Activated T-cell treated with anti-CD3 and anti-CD28 coated beads, Interleukin-2, amount 50 U/mL, for 72 hours (primary cell): ENCODE results near the gene AANAT. TPM values are rescaled to one million over a fixed set of nuclear protein-coding genes. Genes with fewer than 3 reads are reported as not detected.
A peak's percentile ranks its signal among the peaks of the same experiment; 100 is the strongest.

Source experiments
- ATAC-seq, 2 donors: fragments of 150-1000 bp; cut with Tn5 transposase; replicated peaks in 1 of 2; 2 replicates each; pipeline ENCODE4 v1.10.0; 2021; ENCODE audit warnings: moderate library complexity in 2 of 2, mild to moderate bottlenecking in 1 of 2
- DNase-seq, 2 donors: peaks; one replicate each; pipeline ENCODE4 v3.0.0; 2021 to 2022; ENCODE audit warnings: mixed read lengths in 1 of 2
- H3K27ac Mint-ChIP-seq: one replicate; pipeline ENCODE4 v1.8.0; 2022; ENCODE audit warnings: mild to moderate bottlenecking, moderate library complexity, mixed read lengths
- H3K27me3 Mint-ChIP-seq: one replicate; pipeline ENCODE4 v1.8.0; 2022; ENCODE audit warnings: low read depth, mixed read lengths
- H3K36me3 Mint-ChIP-seq, 2 donors: one replicate each; pipeline ENCODE4 v1.8.0; 2022; ENCODE audit warnings: mixed read lengths in 2 of 2, mild to moderate bottlenecking in 1 of 2; ENCODE audit not compliant: insufficient read depth in 2 of 2
- H3K4me1 Mint-ChIP-seq: one replicate; pipeline ENCODE4 v1.8.0; 2022; ENCODE audit warnings: low read depth, mixed read lengths
- H3K4me3 Mint-ChIP-seq, 2 donors: one replicate each; pipeline ENCODE4 v1.8.0; 2022; ENCODE audit warnings: mild to moderate bottlenecking in 2 of 2, mixed read lengths in 2 of 2, moderate library complexity in 2 of 2
- H3K9me3 Mint-ChIP-seq, 2 donors: one replicate each; pipeline ENCODE4 v1.8.0; 2022; ENCODE audit warnings: mixed read lengths in 2 of 2
- total RNA-seq, 2 donors: library from RNA; stranded (reverse); gene quantifications; one replicate each; pipeline ENCODE4 v1.2.3, GENCODE V29; 2022

AANAT gene
- total RNA-seq, 2 donors from 2014 or later: not detected

DNA sequence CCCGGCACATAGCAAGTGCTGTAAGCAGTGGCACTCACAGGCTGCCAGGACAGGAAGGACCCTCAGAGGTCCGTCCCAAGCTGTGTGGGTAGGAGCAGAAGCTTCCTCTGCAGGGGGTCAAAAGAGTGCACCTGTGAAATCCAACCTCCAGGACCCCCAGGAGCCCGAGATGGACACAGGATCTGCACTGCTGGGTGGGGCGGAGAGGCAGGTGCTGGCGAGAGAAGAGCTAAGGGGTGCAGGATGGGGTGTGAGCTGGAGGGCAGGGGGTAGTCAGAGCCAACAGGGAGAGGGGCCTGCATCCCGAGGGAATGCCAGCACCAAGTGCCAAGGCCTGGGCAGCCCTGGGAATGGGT is 650 bp upstream of the AANAT start:
- no peaks in the 10 kb centered on the region for H3K4me1 Mint-ChIP-seq
- H3K27me3 Mint-ChIP-seq: no peaks in the 10 kb centered on the region
- no peak for DNase-seq
- ATAC-seq: no peak
- H3K4me3 Mint-ChIP-seq: no peak overlapping the region
- H3K9me3 Mint-ChIP-seq: no peaks in the 10 kb centered on the region
- H3K27ac Mint-ChIP-seq: no peak overlapping the region
- H3K36me3 Mint-ChIP-seq: no peaks in the 10 kb centered on the region

DNA sequence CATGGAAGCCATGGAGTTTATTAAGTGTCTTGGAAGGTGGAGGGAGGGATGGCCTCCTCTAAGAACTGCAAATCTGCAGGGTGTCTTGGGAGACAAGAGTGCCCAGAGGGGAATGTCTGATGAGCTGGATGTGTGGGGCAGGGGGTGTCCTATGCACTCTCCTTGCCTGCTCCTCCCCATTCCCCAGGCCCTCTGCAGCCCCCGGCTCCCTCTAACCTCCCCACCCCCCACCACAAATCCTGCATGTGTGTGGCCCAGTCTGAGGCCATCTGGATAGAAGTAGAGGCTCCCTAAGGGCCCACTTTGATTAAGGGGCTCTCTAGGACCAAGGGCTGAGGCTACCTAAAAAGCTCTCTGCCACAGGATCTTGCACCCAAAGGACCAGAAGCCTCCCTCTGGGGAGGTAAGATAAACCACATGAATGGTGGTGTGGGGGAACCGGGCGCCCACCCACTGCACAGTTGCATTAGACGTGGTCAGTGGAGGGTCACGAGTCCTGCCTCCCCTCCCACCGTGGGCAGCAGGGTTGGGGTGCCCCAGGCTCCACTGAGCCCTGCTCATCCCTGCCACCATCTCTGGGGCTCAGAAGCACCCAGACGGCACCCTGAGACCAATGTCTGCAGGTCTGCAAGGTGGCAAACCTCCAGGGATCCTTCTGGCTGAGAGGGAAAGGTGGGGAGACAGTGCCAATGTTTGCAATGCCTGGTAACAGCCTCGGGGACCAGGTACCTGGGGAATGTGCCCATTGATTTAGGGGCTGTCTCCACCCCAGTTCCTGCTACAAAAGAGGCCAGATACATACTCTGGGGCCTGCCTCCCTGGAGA is 618 bp downstream of the AANAT start:
- Mint-ChIP-seq H3K27ac (no peak overlapping the region), H3K4me3 (no peak overlapping the region), H3K9me3 (no peaks in the 10 kb centered on the region), H3K4me1 (no peaks in the 10 kb centered on the region), H3K27me3 (no peaks in the 10 kb centered on the region), H3K36me3 (no peaks in the 10 kb centered on the region)
- ATAC-seq: no peak
- no peak for DNase-seq

- no peak for ATAC-seq
- Mint-ChIP-seq H3K4me1 (no peaks in the 10 kb centered on the region), H3K27me3 (no peaks in the 10 kb centered on the region), H3K9me3 (no peaks in the 10 kb centered on the region), H3K36me3 (no peaks in the 10 kb centered on the region), H3K4me3 (no peak overlapping the region), H3K27ac (no peak overlapping the region)
- DNase-seq: no peak
Measured at GRCh38 chr17:76468634-76469010, 1.2 kb downstream of the AANAT start.

DNA sequence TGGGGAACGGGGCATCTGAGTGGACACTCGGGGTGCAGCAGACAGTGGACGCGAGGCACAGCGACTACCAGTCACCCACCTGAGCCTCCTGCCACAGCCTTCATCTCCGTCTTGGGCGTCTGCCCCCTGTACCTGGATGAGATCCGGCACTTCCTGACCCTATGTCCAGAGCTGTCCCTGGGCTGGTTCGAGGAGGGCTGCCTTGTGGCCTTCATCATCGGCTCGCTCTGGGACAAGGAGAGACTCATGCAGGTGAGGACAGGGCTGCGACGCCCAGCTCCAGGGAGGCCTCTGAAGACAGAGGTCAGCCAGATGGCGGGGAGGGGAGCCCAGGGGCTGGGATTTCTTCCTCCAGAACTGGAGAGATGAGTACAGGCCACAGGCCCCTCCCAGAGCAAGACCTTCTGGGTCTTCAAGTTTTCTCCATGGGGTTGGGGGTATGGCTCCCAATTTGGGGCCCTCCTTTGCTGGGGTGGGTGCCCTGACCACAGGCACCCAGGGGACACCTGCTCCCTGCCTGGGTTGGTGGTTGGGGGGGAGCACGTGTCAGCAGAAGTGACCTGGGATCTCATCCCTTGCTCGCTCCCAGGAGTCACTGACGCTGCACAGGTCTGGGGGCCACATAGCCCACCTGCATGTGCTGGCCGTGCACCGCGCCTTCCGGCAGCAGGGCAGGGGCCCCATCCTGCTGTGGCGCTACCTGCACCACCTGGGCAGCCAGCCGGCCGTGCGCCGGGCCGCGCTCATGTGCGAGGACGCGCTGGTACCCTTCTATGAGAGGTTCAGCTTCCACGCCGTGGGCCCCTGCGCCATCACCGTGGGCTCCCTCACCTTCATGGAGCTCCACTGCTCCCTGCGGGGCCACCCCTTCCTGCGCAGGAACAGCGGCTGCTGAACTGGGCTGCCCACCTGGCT is 1.9 kb downstream of the AANAT start:
- no peaks in the 10 kb centered on the region for H3K36me3 Mint-ChIP-seq
- no peaks in the 10 kb centered on the region for H3K9me3 Mint-ChIP-seq
- H3K27me3 Mint-ChIP-seq: no peaks in the 10 kb centered on the region
- no peak for ATAC-seq
- H3K4me1 Mint-ChIP-seq: no peaks in the 10 kb centered on the region
- no peak overlapping the region for H3K27ac Mint-ChIP-seq
- no peak overlapping the region for H3K4me3 Mint-ChIP-seq
- DNase-seq: no peak

- no peaks in the 10 kb centered on the region for H3K27me3 Mint-ChIP-seq
- H3K4me3 Mint-ChIP-seq: no peak overlapping the region
Measured at GRCh38 chr17:76469991-76470739, 2.8 kb downstream of the AANAT start.

DNA sequence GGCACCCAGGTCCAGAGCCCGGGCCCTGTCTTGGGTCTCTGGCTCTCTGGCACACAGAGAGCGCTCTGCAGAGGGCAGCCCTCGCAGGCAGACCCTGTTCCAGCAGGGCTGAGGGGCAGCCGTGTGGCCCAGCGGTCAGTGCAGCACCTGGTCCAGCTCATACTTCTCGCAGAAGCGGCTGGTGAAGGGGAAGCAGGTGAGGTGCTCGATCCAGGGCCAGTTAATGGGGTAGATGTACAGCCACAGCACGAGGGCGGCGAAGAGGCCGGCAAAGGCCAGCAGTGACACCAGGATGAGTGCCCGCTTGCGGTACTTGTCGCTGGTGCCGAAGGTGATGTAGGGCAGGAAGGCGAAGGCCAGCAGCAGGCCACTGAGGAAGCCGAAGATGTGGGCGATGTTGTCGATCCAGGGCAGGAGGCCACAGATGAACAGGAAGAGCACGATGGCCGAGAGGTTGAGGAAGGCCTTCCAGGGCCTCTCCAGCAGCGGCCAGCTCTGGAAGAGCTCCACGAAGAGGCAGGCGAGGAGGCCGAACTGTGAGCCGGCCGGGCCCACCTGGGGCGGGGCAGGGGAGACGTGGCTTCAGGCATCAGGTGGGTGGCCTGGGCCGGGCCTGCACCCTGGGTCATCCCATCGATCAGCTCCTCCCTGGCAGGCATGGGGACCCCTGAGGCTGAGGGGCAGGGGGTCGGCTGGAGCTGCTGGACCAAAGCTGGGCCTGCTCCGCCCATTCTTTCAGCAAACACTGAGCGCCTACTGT is 4.3 kb downstream of the AANAT start:
- ATAC-seq: no peak
- H3K27ac Mint-ChIP-seq: no peak overlapping the region
- no peaks in the 10 kb centered on the region for H3K36me3 Mint-ChIP-seq
- H3K9me3 Mint-ChIP-seq: no peaks in the 10 kb centered on the region
- no peak for DNase-seq
- no peaks in the 10 kb centered on the region for H3K27me3 Mint-ChIP-seq
- no peak overlapping the region for H3K4me3 Mint-ChIP-seq
- H3K4me1 Mint-ChIP-seq: no peaks in the 10 kb centered on the region

More at GRCh38 chr17:76469991-76470739, 2.8 kb downstream of the AANAT start:
- DNase-seq: no peak
- Mint-ChIP-seq H3K27ac (no peak overlapping the region), H3K4me1 (no peaks in the 10 kb centered on the region), H3K36me3 (no peaks in the 10 kb centered on the region), H3K9me3 (no peaks in the 10 kb centered on the region)
- no peak for ATAC-seq

DNA sequence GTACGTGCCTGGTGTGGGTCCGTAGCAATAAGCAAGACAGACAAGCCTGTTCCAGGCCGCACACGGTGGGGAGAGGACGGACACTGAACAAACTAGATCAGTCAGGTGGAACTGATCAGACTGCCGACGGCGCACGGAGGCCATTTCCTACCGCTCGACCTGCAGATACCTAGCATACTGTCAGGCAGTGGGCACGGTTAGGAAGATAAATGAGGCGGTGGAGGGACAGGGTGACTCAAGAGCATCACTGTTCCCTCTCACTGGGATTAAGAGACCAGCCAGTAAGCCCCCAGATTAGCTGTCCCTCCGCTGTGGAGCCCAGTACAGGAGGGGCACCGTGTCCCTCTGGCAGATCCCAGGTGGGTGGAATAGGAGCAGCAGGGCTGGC is 4.8 kb downstream of the AANAT start:
- no peak overlapping the region for H3K27ac Mint-ChIP-seq
- ATAC-seq (no peak), DNase-seq (no peak)
- H3K36me3 Mint-ChIP-seq: no peaks in the 10 kb centered on the region
- no peak overlapping the region for H3K4me3 Mint-ChIP-seq
- no peaks in the 10 kb centered on the region for H3K27me3 Mint-ChIP-seq
- no peaks in the 10 kb centered on the region for H3K9me3 Mint-ChIP-seq
- H3K4me1 Mint-ChIP-seq: no peaks in the 10 kb centered on the region

- H3K27me3 Mint-ChIP-seq: no peaks in the 10 kb centered on the region
- no peaks in the 10 kb centered on the region for H3K36me3 Mint-ChIP-seq
- no peak overlapping the region for H3K4me3 Mint-ChIP-seq
- no peaks in the 10 kb centered on the region for H3K4me1 Mint-ChIP-seq
- H3K9me3 Mint-ChIP-seq: no peaks in the 10 kb centered on the region
- no peak overlapping the region for H3K27ac Mint-ChIP-seq
- no peak for DNase-seq
- ATAC-seq: no peak
Measured at GRCh38 chr17:76472726-76473125, 5.3 kb downstream of the AANAT start.

- Mint-ChIP-seq H3K27me3 (no peaks in the 10 kb centered on the region), H3K36me3 (no peaks in the 10 kb centered on the region), H3K27ac (no peak overlapping the region), H3K9me3 (no peaks in the 10 kb centered on the region), H3K4me1 (no peaks in the 10 kb centered on the region), H3K4me3 (no peak overlapping the region)
- peak; percentile 16 to 26 for ATAC-seq
- no peak for DNase-seq
Measured at GRCh38 chr17:76473541-76473985, 6.2 kb downstream of the AANAT start.

GRCh38 chr17:76474238-76474637 is 6.8 kb downstream of the AANAT start:
- H3K4me1 Mint-ChIP-seq: no peaks in the 10 kb centered on the region
- H3K27ac Mint-ChIP-seq: no peak overlapping the region
- ATAC-seq (no peak), DNase-seq (no peak)
- H3K4me3 Mint-ChIP-seq: no peak overlapping the region
- H3K36me3 Mint-ChIP-seq: no peaks in the 10 kb centered on the region
- H3K27me3 Mint-ChIP-seq: no peaks in the 10 kb centered on the region
- no peaks in the 10 kb centered on the region for H3K9me3 Mint-ChIP-seq

DNA sequence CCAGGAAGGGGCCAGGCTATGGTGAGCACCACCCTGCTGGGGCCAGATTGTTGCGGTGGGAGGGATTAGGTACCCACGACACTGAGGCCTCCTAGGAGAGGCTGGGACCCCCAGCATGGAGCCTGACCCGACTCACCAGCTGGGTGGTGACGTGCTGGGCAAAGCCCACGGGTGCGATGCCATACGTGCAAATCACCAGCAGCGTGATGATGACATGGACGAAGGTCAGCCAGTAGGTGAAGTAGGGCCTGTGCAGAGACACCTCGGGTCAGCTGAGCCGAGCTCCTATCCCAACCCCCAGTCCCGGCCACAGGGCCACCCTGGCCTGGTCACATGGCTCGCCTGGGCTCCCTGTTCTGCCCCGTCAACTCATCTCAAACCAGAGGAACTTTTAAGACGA is 7.5 kb downstream of the AANAT start:
- Mint-ChIP-seq H3K27me3 (no peaks in the 10 kb centered on the region), H3K4me3 (no peak overlapping the region), H3K27ac (no peak overlapping the region), H3K9me3 (no peaks in the 10 kb centered on the region), H3K4me1 (no peaks in the 10 kb centered on the region), H3K36me3 (no peaks in the 10 kb centered on the region)
- DNase-seq (no peak), ATAC-seq (no peak)

- no peaks in the 10 kb centered on the region for H3K27me3 Mint-ChIP-seq
- H3K9me3 Mint-ChIP-seq: no peaks in the 10 kb centered on the region
- H3K36me3 Mint-ChIP-seq: no peaks in the 10 kb centered on the region
- DNase-seq: no peak
- H3K27ac Mint-ChIP-seq: no peak overlapping the region
- H3K4me3 Mint-ChIP-seq: no peak overlapping the region
- no peak for ATAC-seq
- H3K4me1 Mint-ChIP-seq: no peaks in the 10 kb centered on the region
Measured at GRCh38 chr17:76475302-76475701, 7.9 kb downstream of the AANAT start.
